GM12875 (cell line): Measurements from ENCODE around the gene ZNF507.
"Not testable (repeated sequence)": the region's sequence is repeated elsewhere in the genome, so short reads cannot be mapped to it uniquely, and the experiment has no call there.

Source experiments
- H3K4me3 ChIP-seq: one replicate; pipeline ENCODE4 v1.5.1; 2011; ENCODE audit warnings: low read depth, low read length, control low read depth
- CTCF ChIP-seq: IDR thresholded peaks from 2 replicates; pipeline ENCODE4 v1.5.1; 2011; ENCODE audit warnings: low read depth, mild to moderate bottlenecking, control low read depth, inconsistent platforms, low read length, moderate library complexity, borderline replicate concordance; ENCODE audit not compliant: insufficient read depth

ZNF507 gene

GRCh38 chr19:32422435-32422834 is 77.0 kb downstream of the ZNF507 start:
- no peak for TF ChIP-seq CTCF
- no peak overlapping the region for H3K4me3 ChIP-seq

GRCh38 chr19:32423944-32424343 is 78.5 kb downstream of the ZNF507 start:
- not testable (repeated sequence) for H3K4me3 ChIP-seq

GRCh38 chr19:32427536-32427935 is 82.1 kb downstream of the ZNF507 start:
- no peak for TF ChIP-seq CTCF
- no peak overlapping the region for H3K4me3 ChIP-seq

- no peak for TF ChIP-seq CTCF
- H3K4me3 ChIP-seq, result no peak overlapping the region
Observed at GRCh38 chr19:32436692-32437091, 91.3 kb downstream of the ZNF507 start.

GRCh38 chr19:32437096-32437495 is 91.7 kb downstream of the ZNF507 start:
- no peak overlapping the region for H3K4me3 ChIP-seq
- no peak for TF ChIP-seq CTCF
